Loucy (cell line): ENCODE measurements around the gene LINC01488.

Source experiments
- H2AFZ ChIP-seq: fragments of 200-600 bp; sonication (generic); 2 replicates; pipeline ENCODE4 v1.6.0; 2016; ENCODE audit warnings: antibody characterized with exemption, mild to moderate bottlenecking, low read length, moderate library complexity
- H3F3A ChIP-seq: fragments of 200-600 bp; 2 replicates; pipeline ENCODE4 v1.6.0; 2016; ENCODE audit warnings: antibody characterized with exemption, low read depth, mild to moderate bottlenecking
- H3K27me3 ChIP-seq: fragments of 200-600 bp; sonication (generic); 2 replicates; pipeline ENCODE4 v1.6.1; 2014; ENCODE audit warnings: low read length, mild to moderate bottlenecking; ENCODE audit not compliant: insufficient read depth, poor library complexity, severe bottlenecking
- H3K36me3 ChIP-seq: fragments of 200-600 bp; sonication (generic); 2 replicates; pipeline ENCODE4 v1.6.1; 2016; ENCODE audit warnings: low read length; ENCODE audit not compliant: insufficient read depth
- H3K4me1 ChIP-seq: fragments of 200-600 bp; sonication (generic); 2 replicates; pipeline ENCODE4 v1.5.1; 2014; ENCODE audit warnings: low read length, mild to moderate bottlenecking; ENCODE audit not compliant: insufficient read depth, poor library complexity, severe bottlenecking
- H3K4me2 ChIP-seq: fragments of 200-600 bp; sonication (generic); 2 replicates; pipeline ENCODE4 v1.6.0; 2014; ENCODE audit warnings: antibody characterized with exemption, low read length, low read depth, mild to moderate bottlenecking; ENCODE audit not compliant: poor library complexity, severe bottlenecking
- H3K4me3 ChIP-seq: fragments of 200-600 bp; sonication (generic); 2 replicates; pipeline ENCODE4 v1.5.1; 2014; ENCODE audit warnings: low read length, mild to moderate bottlenecking, mixed read lengths; ENCODE audit not compliant: poor library complexity, severe bottlenecking
- H3K79me2 ChIP-seq: fragments of 200-600 bp; sonication (generic); 2 replicates; pipeline ENCODE4 v1.6.1; 2014; ENCODE audit warnings: low read length; ENCODE audit not compliant: insufficient read depth
- H3K9ac ChIP-seq: fragments of 200-600 bp; sonication (generic); 2 replicates; pipeline ENCODE4 v1.6.0; 2014; ENCODE audit warnings: mild to moderate bottlenecking, low read depth, low read length, moderate library complexity; ENCODE audit not compliant: poor library complexity, severe bottlenecking
- H3K9me2 ChIP-seq: fragments of 200-600 bp; sonication (generic); replicated peaks from 2 replicates; pipeline ENCODE4 v1.6.1; 2016; ENCODE audit warnings: low read depth, low read length, mixed read lengths
- H3K9me3 ChIP-seq: fragments of 200-600 bp; sonication (generic); 2 replicates; pipeline ENCODE4 v1.6.1; 2014; ENCODE audit warnings: mild to moderate bottlenecking, antibody characterized with exemption, low read length, low read depth; ENCODE audit not compliant: insufficient read depth
- H4K20me1 ChIP-seq: fragments of 200-600 bp; sonication (generic); 2 replicates; pipeline ENCODE4 v1.6.0; 2014; ENCODE audit warnings: antibody characterized with exemption, low read length, mild to moderate bottlenecking; ENCODE audit not compliant: insufficient read depth, poor library complexity, severe bottlenecking
- EZH2phosphoT487 ChIP-seq: fragments of 200-600 bp; IDR thresholded peaks from 2 replicates; pipeline ENCODE4 v1.6.1; 2018; ENCODE audit warnings: antibody characterized with exemption, mild to moderate bottlenecking, moderate library complexity, borderline replicate concordance
- TF ChIP-seq, protein P1 (sequence below): fragments of 200-600 bp; sonication (generic); conservative IDR thresholded peaks from 2 replicates; pipeline ENCODE4 v1.5.1; 2014; ENCODE audit warnings: mild to moderate bottlenecking, antibody characterized with exemption, low read length

Gene LINC01488

DNA sequence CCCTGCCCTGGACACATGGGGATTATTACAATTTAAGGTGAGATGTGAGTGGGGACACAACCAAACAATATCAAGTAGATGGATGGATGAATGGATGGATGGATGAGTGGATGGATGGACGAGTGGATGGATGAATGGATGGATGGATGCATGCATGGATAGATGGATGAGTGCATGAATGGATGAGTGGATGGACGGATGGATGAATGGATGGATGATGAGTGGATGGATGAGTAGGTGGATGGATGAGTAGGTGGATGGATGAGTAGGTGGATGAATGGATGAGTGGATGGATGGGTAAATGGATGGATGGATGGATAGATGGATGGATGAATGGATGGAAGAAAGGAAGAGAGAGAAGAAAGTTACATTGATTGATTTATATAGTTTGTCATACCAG is 859 bp downstream of the LINC01488 start:
- no peak for TF ChIP-seq EZH2phosphoT487
- TF ChIP-seq, protein P1, sequence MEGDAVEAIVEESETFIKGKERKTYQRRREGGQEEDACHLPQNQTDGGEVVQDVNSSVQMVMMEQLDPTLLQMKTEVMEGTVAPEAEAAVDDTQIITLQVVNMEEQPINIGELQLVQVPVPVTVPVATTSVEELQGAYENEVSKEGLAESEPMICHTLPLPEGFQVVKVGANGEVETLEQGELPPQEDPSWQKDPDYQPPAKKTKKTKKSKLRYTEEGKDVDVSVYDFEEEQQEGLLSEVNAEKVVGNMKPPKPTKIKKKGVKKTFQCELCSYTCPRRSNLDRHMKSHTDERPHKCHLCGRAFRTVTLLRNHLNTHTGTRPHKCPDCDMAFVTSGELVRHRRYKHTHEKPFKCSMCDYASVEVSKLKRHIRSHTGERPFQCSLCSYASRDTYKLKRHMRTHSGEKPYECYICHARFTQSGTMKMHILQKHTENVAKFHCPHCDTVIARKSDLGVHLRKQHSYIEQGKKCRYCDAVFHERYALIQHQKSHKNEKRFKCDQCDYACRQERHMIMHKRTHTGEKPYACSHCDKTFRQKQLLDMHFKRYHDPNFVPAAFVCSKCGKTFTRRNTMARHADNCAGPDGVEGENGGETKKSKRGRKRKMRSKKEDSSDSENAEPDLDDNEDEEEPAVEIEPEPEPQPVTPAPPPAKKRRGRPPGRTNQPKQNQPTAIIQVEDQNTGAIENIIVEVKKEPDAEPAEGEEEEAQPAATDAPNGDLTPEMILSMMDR = no peak
- H3K9me2 ChIP-seq = no peaks in the 10 kb centered on the region
- H3K36me3 ChIP-seq = no peaks in the 10 kb centered on the region
- no peaks in the 10 kb centered on the region for H3F3A ChIP-seq
- no peaks in the 10 kb centered on the region for H3K9me3 ChIP-seq
- no peak overlapping the region for H3K4me3 ChIP-seq
- no peaks in the 10 kb centered on the region for H4K20me1 ChIP-seq
- no peak overlapping the region for H2AFZ ChIP-seq
- H3K4me1 ChIP-seq = no peaks in the 10 kb centered on the region
- H3K9ac ChIP-seq = no peak overlapping the region
- no peaks in the 10 kb centered on the region for H3K27me3 ChIP-seq
- H3K79me2 ChIP-seq = no peaks in the 10 kb centered on the region
- no peak overlapping the region for H3K4me2 ChIP-seq

DNA sequence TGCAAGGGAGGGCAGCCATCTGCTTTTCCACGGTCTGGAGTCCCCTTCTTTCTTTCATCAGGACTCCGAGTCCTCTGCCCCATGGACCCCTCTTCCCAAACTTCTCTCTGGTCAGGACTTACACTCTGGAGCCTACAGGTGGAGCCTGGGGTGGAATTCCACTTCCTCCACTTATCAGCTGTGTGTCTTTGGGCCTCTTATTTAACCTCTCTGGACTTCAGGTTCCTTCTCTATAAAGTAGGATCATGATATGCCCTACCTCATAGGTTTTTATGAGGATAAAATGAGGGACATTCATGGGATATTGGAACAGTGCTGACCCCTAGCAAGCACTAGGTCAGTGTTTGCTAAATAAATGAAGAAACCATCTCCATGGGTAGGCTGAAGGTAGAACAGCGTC is 1.7 kb downstream of the LINC01488 start:
- Histone ChIP-seq H3K9me2 (no peaks in the 10 kb centered on the region), H3K4me2 (no peak overlapping the region), H3K9ac (no peak overlapping the region), H3K36me3 (no peaks in the 10 kb centered on the region), H2AFZ (no peak overlapping the region), H3K4me1 (no peaks in the 10 kb centered on the region), H3K4me3 (no peak overlapping the region), H3K9me3 (no peaks in the 10 kb centered on the region), H3K27me3 (no peaks in the 10 kb centered on the region), H3K79me2 (no peaks in the 10 kb centered on the region), H4K20me1 (no peaks in the 10 kb centered on the region), H3F3A (no peaks in the 10 kb centered on the region)
- TF ChIP-seq, protein P1 = no peak
- no peak for TF ChIP-seq EZH2phosphoT487

DNA sequence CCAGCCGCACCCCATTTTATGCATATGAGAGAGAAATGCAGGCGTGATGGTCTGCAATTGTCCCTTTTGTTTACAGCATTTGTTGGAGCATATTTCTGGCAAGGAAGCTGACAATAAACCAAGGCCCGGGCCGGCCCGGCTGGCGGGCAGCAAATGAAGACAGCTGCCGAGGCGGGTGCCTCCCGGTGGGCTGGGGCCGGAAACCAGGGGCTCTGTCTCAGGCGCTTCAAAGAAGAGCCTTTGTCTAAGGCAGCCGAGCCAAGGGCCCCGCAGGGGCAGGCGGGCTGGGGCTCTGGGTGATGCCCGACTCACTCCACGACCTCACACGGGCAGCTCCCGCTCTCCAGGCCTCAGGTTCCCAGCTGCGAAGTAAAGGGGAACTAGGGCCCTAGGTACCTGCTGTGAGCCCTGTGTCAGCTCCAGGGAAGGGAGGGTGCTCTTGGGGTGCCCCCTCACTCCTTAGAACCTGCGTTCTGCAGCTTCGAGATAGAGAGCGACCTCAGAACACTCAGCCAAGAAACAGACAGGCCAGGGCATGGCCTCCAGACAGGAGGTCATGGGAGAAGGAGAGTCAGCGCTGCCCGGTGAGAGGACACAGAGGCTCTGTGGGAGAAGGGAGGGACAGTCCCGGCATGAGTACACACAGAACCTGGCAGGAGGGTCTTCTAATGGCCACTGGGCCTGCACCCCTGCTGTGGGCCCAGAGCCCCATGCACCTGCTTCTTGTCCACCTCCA is 2.4 kb downstream of the LINC01488 start:
- H3K27me3 ChIP-seq = no peaks in the 10 kb centered on the region
- H3K79me2 ChIP-seq = no peaks in the 10 kb centered on the region
- H2AFZ ChIP-seq = no peak overlapping the region
- no peaks in the 10 kb centered on the region for H3K36me3 ChIP-seq
- no peak overlapping the region for H3K9ac ChIP-seq
- TF ChIP-seq, protein P1 = no peak
- no peak for TF ChIP-seq EZH2phosphoT487
- no peaks in the 10 kb centered on the region for H3F3A ChIP-seq
- H4K20me1 ChIP-seq = no peaks in the 10 kb centered on the region
- H3K4me2 ChIP-seq = no peak overlapping the region
- H3K4me3 ChIP-seq = no peak overlapping the region
- no peaks in the 10 kb centered on the region for H3K9me2 ChIP-seq
- H3K9me3 ChIP-seq = no peaks in the 10 kb centered on the region
- H3K4me1 ChIP-seq = no peaks in the 10 kb centered on the region
